Skin of body (tissue), 2 donors: Measurements from ENCODE around the gene HNRNPUL2. TPM values are rescaled to one million over a fixed set of nuclear protein-coding genes. Genes with fewer than 3 reads are reported as not detected.
"Not testable (repeated sequence)": the region's sequence is repeated elsewhere in the genome, so short reads cannot be mapped to it uniquely, and the experiment has no call there.

Source experiments
- DNase-seq: peaks from one replicate; lab custom pipeline; 2025; lab: John Stamatoyannopoulos, UW
- total RNA-seq: library from RNA; depleted of rRNA; stranded (reverse); fragments of >200 nt; gene quantifications from one replicate; pipeline ENCODE4 v1.2.3, GENCODE V29; 2014

Gene HNRNPUL2
- total RNA-seq, 1 donor from 2014 or later, result 33.3 TPM

DNA sequence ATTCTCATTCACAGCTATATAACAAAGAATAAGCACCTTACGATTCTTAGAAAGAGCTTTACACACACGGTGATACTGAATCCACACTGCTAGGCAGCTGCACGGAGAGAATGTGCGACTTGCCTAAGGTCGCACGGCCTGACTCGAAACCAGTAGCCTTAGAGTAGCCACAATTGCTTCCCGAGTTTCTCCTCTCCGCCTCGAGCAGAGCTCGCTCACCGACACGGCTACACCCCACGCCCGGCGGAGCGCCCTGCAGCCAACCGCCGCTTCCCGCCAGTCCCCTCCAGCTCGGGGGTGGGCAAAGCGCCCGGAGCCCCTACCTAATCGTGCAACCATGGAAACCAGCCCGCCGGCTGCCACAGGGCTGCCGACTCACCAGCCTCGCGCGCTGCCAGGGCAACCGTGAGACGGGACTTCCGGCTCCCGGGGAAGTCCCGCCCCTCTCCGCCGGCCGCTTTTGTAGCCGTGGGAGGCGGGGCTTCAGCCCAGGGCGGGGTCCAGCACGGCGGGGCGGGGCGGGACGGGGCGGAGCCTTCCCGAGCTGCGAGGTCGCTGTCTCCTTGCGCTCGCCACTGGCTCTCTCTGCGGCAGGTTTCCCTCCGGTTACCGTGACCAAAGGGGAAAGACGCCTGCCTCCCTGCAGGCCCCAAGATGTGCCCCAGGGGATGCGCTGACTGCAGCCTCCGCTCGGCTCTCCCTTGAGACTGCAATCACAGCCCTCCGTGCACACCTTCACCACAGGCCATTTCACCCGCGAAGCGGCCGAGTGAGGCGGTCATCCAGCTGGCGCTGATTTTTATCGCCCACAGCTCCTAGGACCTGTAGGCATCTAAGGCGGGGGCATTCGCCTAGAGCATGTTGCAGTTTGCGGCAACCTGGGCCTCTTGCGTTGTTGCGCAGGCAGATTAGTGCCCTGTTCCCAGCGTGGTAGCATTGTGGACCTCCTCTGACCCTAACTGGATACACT is 21.1 kb downstream of the HNRNPUL2 start:
- peak; percentile 88 for DNase-seq

DNA sequence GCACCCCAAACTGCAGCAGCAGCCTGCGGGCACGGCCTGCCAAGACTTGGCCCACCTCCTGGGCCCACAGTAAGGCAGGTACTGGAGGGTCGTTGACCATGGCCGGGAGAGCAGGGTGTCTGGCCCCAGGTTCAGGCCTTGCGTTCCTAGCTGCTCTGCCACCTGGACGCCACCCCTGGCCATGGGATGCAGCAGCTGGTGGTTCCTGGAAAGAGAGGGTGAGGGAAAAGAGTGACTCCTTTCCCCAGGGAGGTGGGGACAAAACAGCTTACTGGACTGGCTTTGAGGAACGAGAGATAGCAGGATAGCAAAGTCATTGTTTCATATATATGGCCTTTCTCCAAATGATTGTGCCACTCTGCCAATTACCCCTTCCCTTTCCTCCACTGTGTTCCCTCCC is 21.8 kb downstream of the HNRNPUL2 start:
- no peak for DNase-seq

DNA sequence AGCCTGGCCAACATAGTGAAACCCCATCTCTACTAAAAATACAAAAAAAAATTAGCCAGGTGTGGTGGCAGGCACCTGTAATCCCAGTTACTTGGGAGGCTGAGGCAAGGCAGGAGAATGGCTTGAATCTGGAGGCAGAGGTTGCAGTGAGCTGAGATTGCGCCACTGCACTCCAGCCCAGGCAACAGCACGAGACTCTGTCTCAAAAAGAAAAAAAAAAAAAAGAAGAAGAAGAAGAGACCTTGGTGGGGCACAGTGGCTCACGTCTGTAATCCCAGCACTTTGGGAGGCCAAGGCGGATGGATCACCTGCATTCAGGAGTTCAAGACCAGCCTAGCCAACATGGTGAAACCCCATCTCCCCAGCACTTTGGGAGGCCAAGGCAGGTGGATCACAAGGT is 23.3 kb downstream of the HNRNPUL2 start:
- DNase-seq, result not testable (repeated sequence)

DNA sequence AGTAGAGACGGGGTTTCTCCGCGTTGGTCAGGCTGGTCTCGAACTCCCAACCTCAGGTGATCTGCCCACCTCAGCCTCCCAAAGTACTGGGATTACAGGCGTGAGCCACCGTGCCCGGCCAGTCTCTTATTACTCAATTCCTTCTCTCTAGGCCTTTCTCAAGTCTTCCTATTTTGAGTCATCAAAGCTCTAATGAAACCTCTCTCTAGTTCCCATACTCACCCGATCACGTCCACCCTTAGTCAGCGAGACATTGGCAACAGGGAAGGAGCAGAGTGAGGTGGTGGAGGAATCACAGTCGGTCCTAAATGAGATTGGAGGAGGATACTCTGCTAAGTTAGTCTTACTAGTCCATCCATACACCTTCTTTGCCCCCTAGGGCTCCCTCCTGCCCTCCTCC is 25.0 kb downstream of the HNRNPUL2 start:
- no peak for DNase-seq

DNA sequence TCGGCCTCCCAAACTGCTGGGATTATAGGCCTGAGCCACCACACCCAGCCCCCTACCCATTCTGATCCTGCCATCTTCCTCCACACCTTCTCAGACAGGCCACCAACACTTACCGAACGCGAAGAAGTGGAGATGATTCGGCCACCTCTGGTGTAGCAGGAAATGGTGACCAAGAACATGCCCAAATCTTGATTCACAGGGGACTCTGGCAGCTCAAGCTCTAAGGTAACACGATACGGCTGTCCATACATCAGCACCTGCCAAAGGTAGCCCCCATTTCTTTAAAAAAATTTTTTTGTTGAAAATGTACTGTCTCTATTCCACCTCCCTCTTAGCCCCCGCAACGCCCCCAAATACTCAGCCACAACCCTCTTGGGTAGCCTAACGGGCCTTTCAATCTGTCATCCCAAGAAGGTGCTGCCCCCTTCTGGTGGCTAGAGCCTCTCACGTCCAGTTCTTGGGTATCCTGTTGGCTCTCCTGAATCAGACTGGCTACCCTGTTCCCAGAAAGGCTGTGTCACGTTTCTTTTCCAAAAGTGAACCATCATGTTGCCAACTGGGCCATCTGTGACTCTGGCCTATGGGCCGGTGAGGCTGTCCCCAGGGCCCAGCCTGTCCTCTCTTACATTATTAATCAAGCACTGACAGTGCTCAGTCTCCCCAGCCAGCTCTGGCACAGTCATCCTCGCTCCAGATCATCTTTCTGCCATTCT is 32.6 kb downstream of the HNRNPUL2 start:
- DNase-seq, result peak; percentile 25

DNA sequence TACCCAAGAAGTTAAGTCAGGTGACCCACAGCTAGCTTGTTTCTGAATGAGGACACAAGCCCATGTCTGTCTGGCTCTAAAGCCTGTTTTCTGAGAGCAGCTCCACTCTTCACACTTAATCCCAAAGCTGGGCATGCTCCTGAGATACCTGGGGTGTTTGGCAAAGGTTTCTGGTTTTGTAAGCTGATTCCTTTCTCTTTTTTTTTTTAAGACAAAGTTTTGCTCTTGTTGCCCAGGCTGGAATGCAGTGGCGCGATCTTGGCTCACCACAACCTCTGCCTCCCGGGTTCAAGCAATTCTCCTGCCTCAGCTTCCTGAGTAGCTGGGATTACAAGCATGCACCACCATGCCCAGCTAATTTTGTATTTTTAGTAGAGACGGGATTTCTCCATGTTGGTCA is 33.6 kb downstream of the HNRNPUL2 start:
- DNase-seq, result not testable (repeated sequence)

DNA sequence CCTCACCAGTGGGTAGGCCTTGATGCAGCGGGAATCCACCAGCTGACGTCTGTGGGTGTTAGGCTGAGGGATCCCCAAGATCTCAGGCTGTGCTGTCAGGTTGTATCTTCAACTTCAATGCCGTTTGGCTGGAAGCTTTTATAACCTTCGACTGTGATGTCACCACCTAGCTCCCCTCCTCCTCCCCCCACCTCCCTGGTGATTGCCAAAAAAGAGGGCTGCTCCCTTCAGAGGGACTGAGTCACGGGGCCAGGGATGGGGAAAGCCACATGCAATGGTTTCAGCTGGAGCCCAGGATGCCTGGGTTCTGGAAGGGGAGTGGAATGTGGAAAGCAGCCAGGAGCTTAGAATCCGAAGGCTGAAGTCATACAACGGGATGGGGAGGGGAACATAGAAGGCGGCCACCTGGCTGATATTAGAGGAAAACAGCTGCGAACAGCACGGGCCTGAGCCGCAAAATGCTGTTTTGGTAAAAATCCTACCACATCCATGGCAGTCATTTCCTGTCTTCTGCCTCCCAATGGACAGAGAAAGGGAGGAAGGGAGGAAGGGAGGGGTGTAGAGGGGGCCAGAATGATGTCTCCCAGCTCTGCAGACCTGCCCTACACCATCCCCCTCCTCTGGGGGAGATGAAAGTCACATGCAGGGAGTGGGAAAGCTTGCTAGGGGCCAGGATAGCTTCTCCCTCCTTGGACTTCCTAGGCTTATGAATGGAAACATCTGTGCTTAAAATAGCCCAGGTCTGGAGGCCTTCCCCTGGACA is 37.7 kb downstream of the HNRNPUL2 start, which contains the start of gene LRRN4CL:
LRRN4CL (minus strand) TSS at position 110 of the 763 bp plus-strand sequence. CDS start 1,022 bp downstream, outside the sequence.
- peak; percentile 93 for DNase-seq

DNA sequence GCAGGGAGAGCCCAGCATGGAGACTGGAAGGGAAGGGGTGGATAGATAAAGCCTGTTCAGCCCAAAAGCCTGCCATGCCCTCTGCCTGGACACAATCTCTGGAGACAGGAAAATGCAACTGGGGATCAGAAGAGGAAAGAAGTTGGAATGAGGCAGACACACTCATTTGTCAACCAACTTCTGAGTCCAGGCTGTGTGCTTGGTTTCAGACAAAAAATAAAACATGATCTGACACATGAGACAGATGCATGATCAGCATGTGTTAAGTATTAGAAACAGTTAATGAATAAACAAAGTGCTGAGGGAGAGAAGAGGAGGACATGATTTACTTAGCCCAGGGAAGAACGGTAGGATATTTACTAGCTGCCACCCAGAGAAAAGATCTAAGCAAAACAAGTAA is 38.8 kb downstream of the HNRNPUL2 start:
- DNase-seq, result peak; percentile 63

DNA sequence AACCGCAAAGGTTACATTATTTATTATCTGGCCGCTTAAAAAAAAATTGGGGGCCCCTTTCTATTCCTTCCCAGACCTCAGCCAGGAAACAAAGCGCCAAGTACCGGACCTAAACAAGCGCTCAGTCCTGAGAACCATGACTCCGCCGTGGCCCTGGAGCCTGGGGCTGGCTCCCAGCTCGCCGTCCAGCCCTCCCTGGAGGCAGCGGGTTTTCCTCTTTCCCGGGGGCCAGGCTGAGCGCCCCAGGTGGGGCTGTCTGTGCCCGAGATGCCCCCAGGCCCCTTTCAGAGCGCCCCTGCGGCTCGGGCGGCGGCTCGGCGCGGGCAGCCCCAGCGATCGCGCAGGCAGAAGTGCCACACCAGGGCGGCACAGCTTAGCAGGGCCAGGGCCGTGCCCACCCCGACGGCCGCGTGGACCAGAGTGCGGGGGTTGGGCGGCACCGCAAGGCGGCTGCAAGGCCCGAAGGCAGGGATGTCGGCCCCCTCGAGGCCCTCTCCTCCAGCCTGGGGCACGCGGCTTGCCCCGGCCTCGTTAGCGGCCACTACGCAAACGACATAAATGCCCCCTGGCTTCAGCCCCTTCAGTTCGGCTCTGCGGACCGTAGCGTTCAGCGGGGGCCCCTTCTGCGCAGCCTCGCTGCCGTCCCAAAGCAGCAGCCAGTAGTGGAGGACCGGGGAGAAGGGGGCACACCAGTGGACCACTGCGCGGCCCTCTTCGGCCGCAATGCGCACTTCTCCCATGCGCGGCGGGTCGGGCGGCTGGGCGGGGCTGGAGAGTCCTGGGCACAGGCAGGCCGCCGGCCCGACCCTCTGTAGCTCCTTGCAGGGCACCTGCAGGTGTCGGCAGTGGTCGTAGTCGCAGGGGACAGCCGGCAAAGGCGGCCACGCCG is 39.5 kb downstream of the HNRNPUL2 start:
- DNase-seq, result no peak

DNA sequence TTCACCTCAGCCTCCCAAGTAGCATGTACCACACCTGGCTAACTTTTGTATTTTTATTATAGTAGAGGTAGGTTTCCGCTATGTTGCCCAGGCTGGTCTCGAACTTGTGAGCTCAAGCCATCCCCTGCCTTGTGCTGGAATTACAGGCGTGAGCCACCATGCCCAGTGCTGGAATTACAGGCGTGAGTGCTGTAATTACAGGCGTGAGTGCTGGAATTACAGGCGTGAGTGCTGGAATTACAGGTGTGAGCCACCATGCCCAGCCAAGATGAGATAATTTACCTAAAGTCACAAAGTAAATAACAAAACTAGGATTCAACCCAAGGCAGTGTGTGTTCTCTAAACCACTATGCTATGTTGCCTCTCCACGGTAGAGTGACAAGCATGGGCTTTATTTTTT is 44.7 kb downstream of the HNRNPUL2 start:
- DNase-seq, result no peak

DNA sequence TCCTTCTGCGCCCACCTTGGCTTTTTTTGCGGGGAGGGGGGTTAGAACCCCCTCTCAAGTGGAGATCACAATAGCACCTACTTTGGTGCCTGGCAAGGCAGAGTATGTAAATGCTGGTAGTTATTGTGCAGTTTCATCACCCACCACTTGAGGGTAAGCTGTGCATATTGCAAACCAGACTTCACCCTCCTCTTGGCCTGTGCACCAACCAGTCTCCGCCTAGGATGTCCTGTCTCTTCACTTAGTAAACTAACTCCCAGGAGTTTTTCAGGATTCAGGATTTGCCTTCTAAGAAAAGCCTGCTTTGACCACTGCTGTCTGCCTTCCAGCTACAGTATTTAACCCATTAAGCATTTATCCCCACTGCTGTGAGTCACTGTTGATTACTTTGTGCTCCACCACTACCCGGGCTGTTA is 46.4 kb downstream of the HNRNPUL2 start:
- DNase-seq, result peak; percentile 76

DNA sequence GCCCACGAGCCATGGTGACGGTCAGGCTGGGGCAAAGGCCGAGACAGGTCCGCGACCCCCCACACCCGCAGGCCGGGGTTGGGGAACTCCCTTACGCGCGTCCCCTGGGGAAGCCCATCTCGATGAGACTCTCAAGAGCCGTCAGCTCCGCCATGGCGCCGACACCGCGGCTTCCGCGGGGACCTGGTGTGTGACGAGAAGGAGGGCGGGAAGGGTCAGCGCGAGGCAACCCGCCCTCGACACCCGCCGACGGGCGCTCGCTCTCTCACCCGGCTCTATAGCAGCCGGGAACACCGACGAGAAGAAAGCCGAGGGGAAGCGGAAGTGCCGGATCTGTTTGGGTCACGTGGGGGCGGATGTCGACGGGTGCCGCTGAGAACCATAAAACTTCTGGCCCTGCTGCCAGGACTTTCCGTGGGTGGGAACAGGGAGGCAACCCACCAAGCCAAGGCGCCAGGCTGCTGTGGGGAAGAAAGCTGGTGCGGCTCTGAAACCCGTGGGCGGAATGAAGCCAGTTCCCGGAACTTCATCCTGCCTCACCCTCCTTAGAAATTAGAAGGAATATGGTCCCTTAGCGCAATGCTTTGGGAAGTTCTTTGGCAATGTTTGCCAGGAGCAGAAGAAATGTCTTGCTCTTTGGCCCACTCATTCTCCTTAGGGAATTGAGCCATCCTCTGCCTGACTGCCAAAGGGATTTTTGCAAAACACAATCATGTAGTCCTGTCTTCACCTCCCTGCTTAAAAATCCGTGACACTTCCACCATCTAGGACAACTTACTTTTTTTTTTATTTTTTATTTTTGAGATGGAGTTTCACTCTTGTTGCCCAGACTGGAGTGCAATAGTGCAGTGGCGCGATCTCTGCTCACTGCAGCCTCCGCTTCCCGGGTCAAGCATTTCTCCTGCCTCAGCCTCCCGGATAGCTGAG is 48.2 kb downstream of the HNRNPUL2 start, which contains the start of gene UBXN1:
UBXN1 (minus strand) TSS at position 304 of the 927 bp plus-strand sequence; CDS start at position 154, 150 bp downstream.
- DNase-seq, result peak; percentile 92

DNA sequence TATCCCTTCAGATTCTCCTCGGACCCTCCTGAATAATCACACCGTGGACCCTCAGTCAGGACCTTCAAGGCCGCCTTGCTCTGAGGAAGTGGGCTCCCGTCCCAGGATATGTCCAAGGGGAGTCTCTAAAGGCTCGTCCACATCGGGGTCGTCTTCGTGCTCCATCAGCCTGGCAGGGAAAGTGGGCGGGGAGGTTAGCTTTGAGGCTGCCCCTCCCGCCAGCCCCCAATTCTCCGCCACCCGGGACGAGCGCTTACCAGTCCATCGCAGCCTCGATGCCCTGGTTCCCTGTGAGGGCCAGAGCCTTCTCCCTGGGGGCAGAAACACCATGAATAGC is 48.9 kb downstream of the HNRNPUL2 start:
- no peak for DNase-seq

DNA sequence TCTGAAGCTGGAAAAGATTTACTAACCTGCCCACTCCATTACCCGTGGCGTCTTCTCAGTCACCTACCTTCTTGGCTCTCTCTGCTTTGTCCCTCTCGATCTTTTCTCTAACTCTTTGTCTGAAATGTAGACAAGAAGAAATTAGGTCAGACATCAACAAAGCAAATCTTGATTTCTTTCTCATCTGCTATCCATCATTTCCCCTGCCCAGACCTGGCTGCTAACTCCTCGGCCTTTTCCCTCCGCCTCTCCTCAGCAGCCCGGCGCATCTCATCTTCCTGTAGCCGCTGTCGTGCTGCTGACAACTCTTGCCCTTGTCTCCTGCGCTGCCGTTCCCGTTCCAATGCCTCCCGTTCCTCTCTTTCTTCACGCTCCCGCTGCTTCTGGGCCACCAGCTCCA is 49.5 kb downstream of the HNRNPUL2 start:
- no peak for DNase-seq

DNA sequence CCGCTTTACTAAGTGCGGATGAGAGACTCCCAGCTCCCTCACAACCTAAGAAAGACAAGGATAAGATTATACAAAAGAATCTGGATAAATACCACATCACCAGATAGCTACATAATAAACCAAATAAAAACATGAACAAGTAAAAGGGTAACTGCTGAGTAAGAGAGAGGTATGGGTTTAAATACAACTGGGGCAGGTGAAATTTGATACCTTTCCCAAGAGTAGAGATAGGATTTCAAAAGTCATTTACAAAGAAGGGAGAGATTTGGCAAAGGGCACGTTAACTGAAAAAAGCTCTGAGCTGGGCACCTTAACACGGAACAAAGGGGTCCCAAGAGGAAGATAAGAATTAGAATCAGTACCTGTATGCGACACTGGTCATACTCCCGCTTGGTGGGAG is 50.1 kb downstream of the HNRNPUL2 start:
- no peak for DNase-seq

DNA sequence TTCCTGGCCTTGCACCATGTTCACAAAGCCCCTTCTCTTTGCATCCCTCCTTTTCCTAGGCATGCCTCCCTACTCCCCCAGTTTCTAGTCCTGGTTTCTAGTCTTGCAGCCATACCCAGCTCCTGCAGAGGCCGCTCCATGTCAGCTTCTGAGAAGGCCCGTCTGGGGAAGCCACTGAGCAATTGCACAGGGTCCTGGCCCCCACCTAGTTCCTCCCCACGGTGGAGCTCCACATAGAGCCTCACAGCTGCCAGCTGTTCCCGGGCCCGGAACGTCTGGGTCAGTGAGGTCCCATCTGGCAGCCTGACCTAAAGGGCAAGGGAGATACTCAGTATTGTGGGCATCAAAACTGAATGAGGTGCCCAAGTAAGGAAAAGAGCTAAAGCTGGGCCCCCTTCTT is 50.6 kb downstream of the HNRNPUL2 start:
- DNase-seq, result no peak

DNA sequence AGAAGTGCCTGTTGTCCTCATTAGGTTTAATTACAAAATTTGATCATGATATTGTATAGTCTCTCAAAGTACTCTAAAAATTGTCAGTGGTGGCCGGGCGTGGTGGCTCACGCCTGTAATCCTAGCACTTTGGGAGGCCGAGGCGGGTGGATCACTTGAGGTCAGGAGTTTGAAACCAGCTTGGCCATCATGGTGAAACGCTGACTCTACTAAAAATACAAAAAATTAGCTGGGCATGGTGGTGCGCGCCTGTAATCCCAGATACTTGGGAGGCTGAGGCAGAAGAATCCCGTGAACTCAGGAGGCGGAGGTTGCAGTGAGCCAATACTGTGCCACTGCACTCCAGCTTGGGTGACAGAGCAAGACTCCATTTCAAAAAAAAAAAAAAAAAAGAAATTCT is 51.8 kb downstream of the HNRNPUL2 start:
- not testable (repeated sequence) for DNase-seq

DNA sequence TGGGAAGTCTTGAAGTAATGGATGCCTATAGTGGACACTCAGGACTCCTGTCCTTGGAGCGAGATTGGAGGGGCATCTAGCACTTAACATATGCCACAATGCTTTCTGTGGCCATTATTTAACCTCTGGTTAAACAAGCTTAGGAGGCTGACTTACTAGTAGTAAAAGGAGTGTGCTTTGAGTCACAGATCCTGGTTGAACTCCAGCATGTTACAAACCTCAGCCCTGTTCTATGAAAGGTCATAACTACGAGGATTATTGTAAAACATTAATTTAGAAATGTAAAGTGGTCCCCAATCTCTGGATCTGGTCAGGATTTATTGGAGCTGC is 54.1 kb downstream of the HNRNPUL2 start:
- no peak for DNase-seq

DNA sequence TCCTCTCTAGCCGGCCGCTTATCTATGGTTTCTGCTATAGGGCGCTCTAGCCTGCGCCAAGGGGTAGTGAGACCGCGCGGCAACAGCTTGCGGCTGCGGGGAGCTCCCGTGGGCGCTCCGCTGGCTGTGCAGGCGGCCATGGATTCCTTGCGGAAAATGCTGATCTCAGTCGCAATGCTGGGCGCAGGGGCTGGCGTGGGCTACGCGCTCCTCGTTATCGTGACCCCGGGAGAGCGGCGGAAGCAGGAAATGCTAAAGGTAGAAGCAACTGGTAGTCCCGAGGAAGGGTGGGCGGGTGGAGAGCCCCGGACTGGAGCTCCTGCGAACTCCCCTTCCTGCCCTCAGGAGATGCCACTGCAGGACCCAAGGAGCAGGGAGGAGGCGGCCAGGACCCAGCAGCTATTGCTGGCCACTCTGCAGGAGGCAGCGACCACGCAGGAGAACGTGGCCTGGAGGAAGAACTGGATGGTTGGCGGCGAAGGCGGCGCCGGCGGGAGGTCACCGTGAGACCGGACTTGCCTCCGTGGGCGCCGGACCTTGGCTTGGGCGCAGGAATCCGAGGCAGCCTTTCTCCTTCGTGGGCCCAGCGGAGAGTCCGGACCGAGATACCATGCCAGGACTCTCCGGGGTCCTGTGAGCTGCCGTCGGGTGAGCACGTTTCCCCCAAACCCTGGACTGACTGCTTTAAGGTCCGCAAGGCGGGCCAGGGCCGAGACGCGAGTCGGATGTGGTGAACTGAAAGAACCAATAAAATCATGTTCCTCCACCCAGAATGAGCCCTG is 55.5 kb downstream of the HNRNPUL2 start, which contains the start of the genes LBHD1 and UQCC3:
LBHD1 (minus strand) TSS at position 660 of the 782 bp plus-strand sequence. CDS start 2,236 bp downstream, outside the sequence.
UQCC3 (plus strand) TSS at position 66 of the 782 bp plus-strand sequence; CDS start at position 139, 73 bp downstream.
- DNase-seq, result peak; percentile 58
